Sigmoid colon (tissue), 4 donors: ENCODE data around the gene ORC4.

Experiments used
- CTCF ChIP-seq, 4 experiments: fragments of 450-650 bp in 3 of 4; fragments of 200-600 bp in 1 of 4; IDR thresholded peaks; one replicate each; pipeline ENCODE4 v1.5.1; 2016 to 2019; ENCODE audit warnings: antibody characterized with exemption in 4 of 4, mild to moderate bottlenecking in 3 of 4, moderate library complexity in 2 of 4
- EP300 ChIP-seq, 4 donors: sonication (generic); formaldehyde crosslinking; IDR thresholded peaks; one replicate each; pipeline ENCODE4 v1.6.1; 2017; ENCODE audit warnings: antibody characterized with exemption in 4 of 4
- POLR2A ChIP-seq, 2 donors: fragments of 450-650 bp; IDR thresholded peaks; one replicate each; pipeline ENCODE4 v1.6.1; 2016; ENCODE audit warnings: antibody characterized with exemption in 2 of 2, mild to moderate bottlenecking in 2 of 2, moderate library complexity in 2 of 2
- POLR2AphosphoS5 ChIP-seq, 4 donors: sonication (generic); formaldehyde crosslinking; IDR thresholded peaks; one replicate each; pipeline ENCODE4 v1.6.1; 2017; ENCODE audit warnings: antibody characterized with exemption in 4 of 4

- no peak for TF ChIP-seq POLR2A (IDR thresholded peaks at IDR 0.05)
- TF ChIP-seq CTCF (IDR thresholded peaks at IDR 0.05), result no peak
- TF ChIP-seq EP300 (IDR thresholded peaks at IDR 0.05), result no peak
- no peak for TF ChIP-seq POLR2AphosphoS5 (IDR thresholded peaks at IDR 0.05)
These were observed 68.4 kb downstream of the ORC4 start for GRCh38 chr2:147952118-147952517.
